SH-SY5Y (cell line): Measurements from ENCODE around the gene DNER.

Experiments used
- GATA2 ChIP-seq: IDR thresholded peaks from 2 replicates; pipeline ENCODE4 v1.6.1; 2011; ENCODE audit warnings: mild to moderate bottlenecking, low read depth, low read length
- GATA3 ChIP-seq: IDR thresholded peaks from 2 replicates; pipeline ENCODE4 v1.6.1; 2011; ENCODE audit warnings: low read depth, mild to moderate bottlenecking, low read length, moderate library complexity

Gene DNER

DNA sequence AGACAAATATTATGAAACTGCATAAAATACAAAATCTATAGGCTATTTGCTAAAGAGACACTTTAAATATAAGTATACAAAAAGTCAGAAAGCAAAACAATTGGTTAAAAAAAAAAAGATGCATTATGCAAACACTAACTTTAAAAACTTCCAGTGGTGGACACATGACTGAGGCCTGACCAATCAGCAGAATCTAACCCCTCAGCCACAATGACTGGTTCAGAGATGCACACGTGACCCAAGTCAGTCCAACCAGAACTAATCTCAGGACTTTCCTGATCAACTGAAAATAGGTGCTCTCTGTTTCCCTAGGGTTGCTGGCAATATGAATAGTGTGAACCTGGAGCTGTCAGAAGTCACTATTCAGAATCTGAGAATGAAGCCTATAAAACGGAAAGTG, 22.7 kb downstream of the DNER start:
- TF ChIP-seq GATA2 (no peak), GATA3 (no peak)

DNA sequence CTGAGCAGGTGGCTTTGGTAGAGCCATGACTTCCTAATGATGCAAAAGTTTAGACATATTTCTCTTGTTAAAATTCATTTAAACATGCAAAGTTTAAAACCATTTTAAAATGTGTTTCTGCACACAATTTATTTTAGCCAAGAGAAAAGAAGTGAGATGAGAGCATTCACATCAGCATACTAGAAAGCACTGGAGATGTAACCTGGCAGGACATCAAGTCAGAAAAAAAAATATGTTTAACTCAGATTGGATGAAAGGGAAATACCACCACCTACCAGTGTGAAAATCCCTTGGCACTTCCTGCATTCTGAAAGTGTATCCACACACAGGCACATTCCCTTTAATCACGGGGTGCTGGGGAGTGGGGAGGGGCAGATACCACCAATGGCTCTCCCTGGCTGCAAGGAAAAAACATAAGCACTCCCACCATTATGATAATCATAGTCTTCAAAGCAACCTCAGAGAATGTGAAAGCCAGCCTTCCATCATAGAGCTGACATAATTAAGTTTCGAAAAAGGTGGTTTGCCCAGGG, 25.0 kb downstream of the DNER start:
- no peak for TF ChIP-seq GATA2

DNA sequence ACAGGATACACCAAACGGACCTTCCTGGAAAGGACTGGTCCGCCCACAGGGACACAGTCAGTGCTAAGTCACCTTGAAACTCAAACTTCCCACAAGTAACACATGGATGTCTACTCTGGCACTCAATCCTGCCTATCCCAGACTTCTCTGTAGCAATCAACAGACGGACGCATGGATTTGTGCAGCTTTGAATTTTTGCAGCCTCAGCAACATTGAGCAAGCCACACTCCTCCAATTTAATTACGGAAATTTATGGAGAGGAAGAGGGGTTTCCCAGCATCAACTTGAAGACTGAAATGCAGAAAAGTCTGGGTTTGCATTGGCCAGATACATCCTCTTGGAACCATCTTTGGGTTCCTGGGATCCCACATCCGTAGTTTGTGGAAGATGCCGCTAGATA, 26.2 kb downstream of the DNER start:
- TF ChIP-seq GATA3 (no peak), GATA2 (no peak)

DNA sequence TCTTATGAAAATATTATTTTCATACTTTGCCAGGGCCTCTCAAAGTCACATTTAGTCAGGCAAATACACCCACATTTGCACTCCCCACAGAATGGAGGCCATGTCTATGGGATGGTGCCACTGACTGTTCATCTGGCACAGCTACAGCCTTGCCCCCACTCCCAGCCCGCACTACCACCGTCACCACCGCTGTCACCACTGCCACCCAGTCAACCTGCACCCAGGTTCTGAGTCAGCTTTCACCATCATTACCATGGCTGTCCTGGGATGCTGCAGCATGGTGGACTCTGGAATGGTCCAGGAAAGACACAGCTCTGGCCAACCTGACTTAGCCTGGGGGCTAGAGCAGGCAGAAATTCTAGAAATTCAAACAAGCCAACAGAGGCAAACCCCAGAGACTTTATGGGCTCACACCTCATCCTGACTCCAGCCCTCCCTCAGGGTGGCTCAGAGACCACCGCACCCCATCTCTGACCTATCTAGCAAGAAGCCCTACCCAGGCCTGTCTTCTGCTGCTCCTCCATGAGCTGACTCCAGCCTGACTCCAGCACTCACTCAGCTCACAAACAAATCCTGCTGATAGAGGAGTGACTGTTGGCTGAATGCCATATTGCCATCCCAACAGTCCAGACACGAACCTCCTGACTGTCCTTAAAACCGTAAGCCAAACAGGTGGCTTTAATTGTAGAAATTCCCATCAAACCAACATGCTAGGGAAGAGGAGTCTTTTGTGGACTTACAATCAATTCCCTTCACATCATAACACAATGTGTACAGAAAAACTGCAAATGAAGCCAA, 28.0 kb downstream of the DNER start:
- no peak for TF ChIP-seq GATA2
- no peak for TF ChIP-seq GATA3

DNA sequence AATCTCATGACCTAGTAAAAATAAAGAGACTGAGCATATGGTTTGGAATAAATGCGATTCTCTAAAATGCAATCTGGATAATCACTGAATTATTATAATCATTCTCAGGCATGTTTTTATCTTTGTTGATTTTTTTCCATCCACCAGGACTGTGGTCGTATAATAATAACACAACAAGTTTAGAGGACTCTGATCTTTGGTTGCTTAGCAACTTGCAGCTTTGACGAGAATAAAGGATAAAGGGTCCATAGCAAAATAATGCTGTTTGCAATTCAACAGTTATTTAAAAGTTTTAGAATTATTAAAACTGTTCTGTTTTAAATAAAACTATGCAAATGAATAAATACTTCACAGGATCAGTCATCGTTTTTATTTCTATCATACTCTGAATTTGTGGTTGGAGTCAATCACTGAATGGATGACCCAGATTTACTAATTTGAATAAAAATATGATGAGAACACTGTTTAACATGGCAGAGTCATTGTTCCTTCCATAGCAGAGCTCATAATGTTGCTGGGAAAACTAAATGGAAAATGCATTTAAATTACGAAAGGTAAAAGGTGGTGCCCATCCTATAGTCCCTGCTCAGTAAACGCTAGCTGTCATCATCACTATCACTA, 29.3 kb downstream of the DNER start:
- TF ChIP-seq GATA3 (no peak), GATA2 (no peak)

DNA sequence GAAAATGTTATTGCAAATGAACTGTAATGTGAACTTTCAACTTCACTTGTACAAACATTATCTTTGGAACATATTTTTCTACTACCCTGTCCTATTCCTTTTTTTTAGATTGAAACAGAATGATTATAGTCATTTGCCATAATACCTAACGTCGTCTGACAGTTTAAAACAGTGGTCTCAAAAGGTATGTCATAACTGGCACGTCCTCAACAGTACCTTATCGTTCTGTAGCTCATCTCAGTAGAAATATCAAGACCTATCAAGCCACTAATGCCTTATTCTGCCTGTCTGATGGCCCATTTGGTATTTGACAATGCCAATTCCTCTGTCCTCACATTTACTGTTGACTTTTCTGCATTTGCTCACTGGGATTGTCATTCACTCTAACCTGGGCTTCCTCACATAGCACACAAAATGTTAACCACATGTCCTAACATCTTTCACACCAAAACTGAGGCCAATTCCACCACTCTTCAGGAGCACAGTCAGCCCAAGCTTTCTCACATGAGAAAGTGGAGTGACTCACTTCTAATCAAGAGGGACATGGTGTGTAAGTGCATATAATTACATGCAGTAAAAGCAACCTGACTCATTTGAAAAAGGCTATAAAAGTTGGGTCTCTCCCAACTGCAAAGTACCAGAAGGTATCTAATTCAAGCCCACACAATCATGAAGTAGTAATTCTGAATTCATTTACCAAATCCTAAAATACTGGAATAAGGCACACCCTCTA, 34.8 kb downstream of the DNER start:
- no peak for TF ChIP-seq GATA3
- no peak for TF ChIP-seq GATA2

DNA sequence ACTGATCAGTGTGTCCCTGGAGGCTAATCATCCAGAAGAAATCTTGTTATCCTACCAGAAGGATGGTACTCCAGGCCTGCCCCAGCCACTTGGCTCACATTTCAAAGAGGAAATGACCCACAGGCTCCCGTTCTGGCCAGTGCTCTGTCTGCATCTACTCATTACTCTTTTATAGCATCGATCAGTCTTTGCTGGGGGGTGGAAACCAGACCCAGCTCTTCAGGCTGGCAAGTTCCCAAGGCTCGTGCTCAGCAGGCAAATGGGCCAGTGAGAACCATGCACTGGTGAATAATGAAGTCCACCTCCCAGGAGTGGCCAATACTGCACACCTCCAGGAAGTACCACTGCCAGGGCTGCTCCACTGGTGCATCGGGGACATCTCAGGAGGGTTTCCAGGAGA, 38.8 kb downstream of the DNER start:
- TF ChIP-seq GATA2 (no peak), GATA3 (no peak)

DNA sequence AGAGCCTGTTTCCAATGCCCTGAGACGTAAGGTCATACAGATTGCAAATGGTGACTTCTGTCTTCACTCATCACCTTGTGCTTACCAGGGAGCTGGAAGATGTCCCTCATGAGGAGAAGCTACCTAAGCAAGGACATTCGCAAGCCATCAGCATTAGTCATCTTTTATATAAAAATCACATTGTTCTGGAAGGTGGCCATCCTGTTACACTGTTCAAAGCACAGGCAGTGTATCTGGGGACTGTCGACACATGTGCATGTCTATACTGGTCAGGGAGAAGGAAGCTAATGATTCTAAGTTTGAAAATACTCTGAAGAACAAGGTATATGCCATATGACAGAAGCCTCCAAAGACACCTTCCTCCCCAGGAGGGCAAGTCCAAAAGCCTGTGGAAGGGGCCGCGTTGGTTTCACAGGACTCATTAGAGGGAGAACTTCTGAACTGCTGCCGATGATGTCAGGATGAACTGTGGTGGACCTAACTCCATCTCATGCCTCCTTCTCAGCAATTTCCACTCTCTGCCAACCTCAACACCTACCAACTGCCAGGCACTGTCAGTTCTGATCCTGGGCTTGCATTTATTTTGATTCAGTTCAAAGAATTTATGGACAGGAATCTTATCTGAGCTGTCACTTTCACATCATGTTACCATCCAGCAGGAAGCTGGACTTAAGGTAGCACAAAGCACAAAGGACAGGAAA, 39.4 kb downstream of the DNER start:
- TF ChIP-seq GATA2 (no peak), GATA3 (no peak)

DNA sequence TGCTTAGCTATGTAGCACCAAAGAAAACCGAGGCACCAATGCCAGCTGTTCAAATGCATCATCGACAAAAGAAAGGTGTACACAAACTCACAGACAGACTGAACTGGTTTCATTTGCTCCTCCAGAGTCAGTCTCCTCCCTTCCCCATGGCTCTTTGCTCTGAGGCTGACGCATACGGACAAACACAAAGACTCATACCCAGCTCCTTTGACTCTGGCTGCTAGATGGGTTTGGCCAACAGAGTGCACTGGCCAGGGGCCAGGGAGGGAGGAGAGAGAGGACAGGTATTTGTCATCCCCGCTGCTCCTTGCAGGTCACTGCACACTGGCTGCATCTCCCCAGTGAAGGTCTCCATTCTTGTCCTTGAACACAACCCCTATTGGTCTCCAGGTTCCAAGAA, 40.7 kb downstream of the DNER start:
- TF ChIP-seq GATA2 (no peak), GATA3 (no peak)

DNA sequence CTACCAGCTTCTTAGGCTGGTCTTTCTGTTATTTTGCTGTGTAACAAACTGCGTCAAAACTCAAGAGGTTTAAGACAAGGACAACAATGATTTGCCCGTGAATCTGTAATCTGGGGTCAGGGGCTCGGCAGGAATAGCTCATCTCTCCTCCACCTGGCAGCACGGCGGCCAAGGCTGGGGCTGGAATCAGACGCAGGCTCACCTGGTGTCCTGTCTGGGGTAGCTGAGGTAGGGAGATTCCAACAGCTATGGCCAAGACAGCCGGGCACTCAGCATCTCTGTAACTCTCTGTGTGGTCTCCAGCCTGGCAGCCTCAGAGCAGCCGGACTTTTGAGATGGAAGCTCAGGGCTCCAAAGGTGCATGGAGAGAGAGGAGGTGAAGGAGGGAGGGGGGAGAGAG, 42.3 kb downstream of the DNER start:
- TF ChIP-seq GATA3 (no peak), GATA2 (no peak)

DNA sequence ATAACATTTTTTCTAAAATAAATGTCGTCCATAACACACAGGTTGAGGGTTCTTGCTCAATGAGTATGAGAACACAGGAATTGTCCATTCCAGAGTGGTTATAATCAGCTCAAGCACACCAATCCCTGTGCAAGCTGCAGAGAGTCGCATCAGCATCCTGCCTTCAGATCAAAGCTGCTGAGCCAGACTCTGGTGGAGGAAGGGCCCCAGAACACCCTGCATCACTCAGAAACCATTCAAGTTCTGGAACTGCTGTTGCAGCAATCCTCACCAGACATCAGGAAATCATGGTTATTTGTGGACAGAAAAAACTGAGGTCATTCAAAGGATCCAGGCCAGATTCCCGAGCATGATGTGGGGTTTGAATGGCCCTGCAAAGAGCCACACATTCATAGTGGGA, 44.5 kb downstream of the DNER start:
- no peak for TF ChIP-seq GATA3
- TF ChIP-seq GATA2: no peak

DNA sequence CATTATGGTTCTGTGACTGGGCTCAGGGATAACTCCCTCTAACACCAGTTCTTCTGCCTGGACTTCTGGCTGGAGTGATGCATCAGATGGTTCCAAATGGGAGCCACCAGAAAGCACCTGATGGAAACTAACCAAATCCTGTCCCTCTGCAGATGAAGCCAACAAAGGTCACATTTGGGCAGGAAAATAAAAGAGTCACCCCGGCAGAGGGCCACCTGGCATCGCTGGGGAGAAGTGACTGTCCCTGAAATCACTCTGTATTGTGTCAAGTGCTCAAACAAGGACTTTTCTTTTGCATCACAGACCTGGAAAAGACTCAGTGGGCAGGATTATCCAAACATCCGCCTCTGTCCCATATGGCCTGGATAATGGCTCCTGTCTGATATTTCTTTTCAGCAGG, 47.5 kb downstream of the DNER start:
- no peak for TF ChIP-seq GATA2
- no peak for TF ChIP-seq GATA3

DNA sequence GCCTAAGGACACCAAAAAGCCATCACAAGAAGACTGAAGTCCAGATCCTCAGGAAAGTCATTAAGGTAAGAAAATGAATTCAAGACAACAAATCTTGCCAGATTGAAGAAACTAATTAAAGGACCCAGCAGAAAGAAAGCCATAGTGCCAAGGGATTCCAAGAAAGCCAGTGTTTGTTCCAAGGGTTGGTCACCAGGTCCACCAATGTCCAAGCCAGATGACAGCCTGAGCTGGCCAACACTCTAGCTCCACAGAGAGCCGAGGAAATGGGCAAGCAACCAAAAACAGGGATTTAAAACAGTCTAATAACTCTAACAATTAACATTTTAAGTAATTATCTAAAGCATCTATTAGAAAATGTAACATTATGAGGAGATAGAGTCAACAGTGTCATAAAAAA, 49.2 kb downstream of the DNER start:
- TF ChIP-seq GATA2 (no peak), GATA3 (no peak)

DNA sequence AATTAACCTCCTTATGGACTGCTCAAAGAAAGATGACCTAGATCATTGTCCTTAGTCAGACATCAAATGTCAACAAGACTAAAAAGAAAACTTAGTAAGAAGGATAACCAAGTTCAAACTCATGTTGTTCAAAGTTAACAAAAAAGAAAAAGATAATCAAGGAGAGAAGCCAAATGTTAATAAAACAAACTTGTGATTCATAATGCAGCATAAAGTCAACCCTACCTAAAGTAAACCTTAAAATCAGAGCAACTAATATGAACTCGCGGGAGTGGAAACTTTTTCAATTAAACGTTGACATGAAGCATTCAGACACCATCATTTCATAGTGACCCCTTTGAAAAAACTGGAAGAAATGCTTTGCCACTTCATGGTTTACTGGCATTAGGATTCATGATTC, 52.9 kb downstream of the DNER start:
- TF ChIP-seq GATA3 (no peak), GATA2 (no peak)

DNA sequence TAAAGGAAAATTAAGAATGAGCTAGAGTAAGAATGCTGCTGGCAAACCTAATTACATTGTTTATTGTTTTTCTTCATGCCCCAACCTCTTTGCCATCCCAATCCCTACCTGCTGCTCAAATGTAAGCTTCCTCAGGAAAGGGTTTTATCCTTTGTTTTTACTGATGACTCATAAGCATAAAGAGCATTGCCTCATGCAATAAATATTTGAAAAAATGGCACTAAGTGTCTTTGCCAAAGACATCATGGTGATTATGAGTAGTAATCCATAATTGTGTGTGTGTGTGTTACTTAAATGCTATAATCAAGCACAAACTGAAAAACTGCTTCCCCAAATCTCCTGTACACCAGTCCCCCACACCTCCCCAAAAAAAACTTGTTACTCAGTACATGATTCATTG, 53.4 kb downstream of the DNER start:
- TF ChIP-seq GATA2: no peak
- TF ChIP-seq GATA3: no peak
